Activated CD8-positive, alpha-beta T cell treated with anti-CD3 and anti-CD28 coated beads, Interleukin-2, amount 10 ng/mL, durations not matched to agents 7 days and 5 days (primary cell): Measurements from ENCODE around the gene RYR2. TPM values are rescaled to one million over a fixed set of nuclear protein-coding genes. Genes with fewer than 3 reads are reported as not detected.
A peak's percentile ranks its signal among the peaks of the same experiment; 100 is the strongest.

Experiments
- ATAC-seq: fragments of 150-1000 bp; cut with Tn5 transposase; one replicate; pipeline ENCODE4 v1.10.0; 2021; ENCODE audit warnings: moderate library complexity
- CTCF ChIA-PET: fragments of 350-600 bp; sonication (Branson Sonifier 250); formaldehyde crosslinking; loops from one replicate; lab custom pipeline; 2021; ENCODE audit warnings: antibody characterized with exemption; lab: Charles Lee
- POLR2A ChIA-PET: fragments of 350-600 bp; sonication (Branson Sonifier 250); formaldehyde crosslinking; loops from one replicate; lab custom pipeline; 2021; ENCODE audit warnings: antibody characterized with exemption; lab: Charles Lee
- DNase-seq: peaks from one replicate; pipeline ENCODE4 v3.0.0-alpha.2; 2020
- H3K27ac Mint-ChIP-seq: one replicate; pipeline ENCODE4 v1.8.0; 2021; ENCODE audit warnings: mild to moderate bottlenecking, mixed read lengths
- H3K27me3 Mint-ChIP-seq: one replicate; pipeline ENCODE4 v1.8.0; 2021; ENCODE audit warnings: low read depth, mixed read lengths
- H3K36me3 Mint-ChIP-seq: one replicate; pipeline ENCODE4 v1.8.0; 2021; ENCODE audit warnings: low read depth, mixed read lengths
- H3K4me1 Mint-ChIP-seq: one replicate; pipeline ENCODE4 v1.8.0; 2021; ENCODE audit warnings: low read depth, mixed read lengths
- H3K4me3 Mint-ChIP-seq: one replicate; pipeline ENCODE4 v1.8.0; 2021; ENCODE audit warnings: mild to moderate bottlenecking, mixed read lengths
- H3K9me3 Mint-ChIP-seq: one replicate; pipeline ENCODE4 v1.8.0; 2022; ENCODE audit warnings: mixed read lengths; ENCODE audit not compliant: insufficient read depth
- total RNA-seq, 2 experiments: library from RNA; stranded (reverse); gene quantifications; one replicate each; pipeline ENCODE4 v1.2.3, GENCODE V29; 2021

RYR2 gene
- total RNA-seq, 2 experiments from 2014 or later = not detected

GRCh38 chr1:237779356-237779755 lies 737.4 kb downstream of the RYR2 start:
- H3K4me3 Mint-ChIP-seq = no peak overlapping the region
- no peaks in the 10 kb centered on the region for H3K4me1 Mint-ChIP-seq
- ChIA-PET POLR2A (no interaction called here), CTCF (interaction anchor here (1.6 kb wide), 1 partner anchor 27 kb away, joined by 6 read pairs; no protein-coding TSS in a partner anchor)
- DNase-seq = no peak
- no peak for ATAC-seq
- H3K9me3 Mint-ChIP-seq = no peaks in the 10 kb centered on the region
- no peak overlapping the region for H3K27ac Mint-ChIP-seq
- H3K27me3 Mint-ChIP-seq = no peaks in the 10 kb centered on the region
- H3K36me3 Mint-ChIP-seq = no peaks in the 10 kb centered on the region

GRCh38 chr1:237786066-237786719 lies 744.2 kb downstream of the RYR2 start:
- ChIA-PET CTCF (no interaction called here), POLR2A (no interaction called here)
- Mint-ChIP-seq H3K4me3 (no peak overlapping the region), H3K4me1 (no peaks in the 10 kb centered on the region), H3K9me3 (no peaks in the 10 kb centered on the region), H3K27ac (no peak overlapping the region), H3K36me3 (no peaks in the 10 kb centered on the region), H3K27me3 (no peaks in the 10 kb centered on the region)
- ATAC-seq = no peak
- no peak for DNase-seq

GRCh38 chr1:237788069-237788468 lies 746.1 kb downstream of the RYR2 start:
- ChIA-PET POLR2A (interaction anchor here (0.6 kb wide), 1 partner anchor 658 kb away, joined by 3 read pairs; no protein-coding TSS in a partner anchor), CTCF (no interaction called here)
- no peaks in the 10 kb centered on the region for H3K9me3 Mint-ChIP-seq
- ATAC-seq (no peak), DNase-seq (no peak)
- H3K27ac Mint-ChIP-seq = no peak overlapping the region
- no peaks in the 10 kb centered on the region for H3K27me3 Mint-ChIP-seq
- H3K4me1 Mint-ChIP-seq = no peaks in the 10 kb centered on the region
- no peak overlapping the region for H3K4me3 Mint-ChIP-seq
- H3K36me3 Mint-ChIP-seq = no peaks in the 10 kb centered on the region

GRCh38 chr1:237789619-237790018 lies 747.6 kb downstream of the RYR2 start:
- no peak for DNase-seq
- Mint-ChIP-seq H3K27ac (no peak overlapping the region), H3K27me3 (no peaks in the 10 kb centered on the region), H3K36me3 (no peaks in the 10 kb centered on the region), H3K4me1 (no peaks in the 10 kb centered on the region), H3K4me3 (no peak overlapping the region), H3K9me3 (no peaks in the 10 kb centered on the region)
- POLR2A ChIA-PET = no interaction called here
- no peak for ATAC-seq
- CTCF ChIA-PET = no interaction called here

- POLR2A ChIA-PET = no interaction called here
- Mint-ChIP-seq H3K4me3 (no peak overlapping the region), H3K27me3 (no peaks in the 10 kb centered on the region), H3K9me3 (no peaks in the 10 kb centered on the region), H3K27ac (no peak overlapping the region), H3K36me3 (no peaks in the 10 kb centered on the region), H3K4me1 (no peaks in the 10 kb centered on the region)
- DNase-seq = no peak
- CTCF ChIA-PET = no interaction called here
- ATAC-seq = no peak
These were observed 749.6 kb downstream of the RYR2 start for GRCh38 chr1:237791592-237791991.

GRCh38 chr1:237792149-237792548 lies 750.2 kb downstream of the RYR2 start:
- no peak for ATAC-seq
- CTCF ChIA-PET = no interaction called here
- POLR2A ChIA-PET = no interaction called here

GRCh38 chr1:237792726-237793125 lies 750.7 kb downstream of the RYR2 start:
- ATAC-seq (no peak), DNase-seq (no peak)
- no peak overlapping the region for H3K27ac Mint-ChIP-seq
- no peaks in the 10 kb centered on the region for H3K27me3 Mint-ChIP-seq
- H3K4me1 Mint-ChIP-seq = no peaks in the 10 kb centered on the region
- H3K4me3 Mint-ChIP-seq = no peak overlapping the region
- ChIA-PET POLR2A (no interaction called here), CTCF (no interaction called here)
- H3K36me3 Mint-ChIP-seq = no peaks in the 10 kb centered on the region
- H3K9me3 Mint-ChIP-seq = no peaks in the 10 kb centered on the region

More at GRCh38 chr1:237792149-237792548, 750.2 kb downstream of the RYR2 start:
- Mint-ChIP-seq H3K4me3 (no peak overlapping the region), H3K36me3 (no peaks in the 10 kb centered on the region), H3K4me1 (no peaks in the 10 kb centered on the region), H3K9me3 (no peaks in the 10 kb centered on the region), H3K27me3 (no peaks in the 10 kb centered on the region), H3K27ac (no peak overlapping the region)
- DNase-seq = no peak

- DNase-seq (no peak), ATAC-seq (no peak)
- no peak overlapping the region for H3K4me3 Mint-ChIP-seq
- CTCF ChIA-PET = no interaction called here
- no peaks in the 10 kb centered on the region for H3K9me3 Mint-ChIP-seq
- no peak overlapping the region for H3K27ac Mint-ChIP-seq
- POLR2A ChIA-PET = no interaction called here
- no peaks in the 10 kb centered on the region for H3K27me3 Mint-ChIP-seq
- no peaks in the 10 kb centered on the region for H3K4me1 Mint-ChIP-seq
- H3K36me3 Mint-ChIP-seq = no peaks in the 10 kb centered on the region
These were observed 752.1 kb downstream of the RYR2 start for GRCh38 chr1:237794071-237794470.

- DNase-seq = no peak
- H3K4me1 Mint-ChIP-seq = no peaks in the 10 kb centered on the region
- no peak for ATAC-seq
- no peaks in the 10 kb centered on the region for H3K27me3 Mint-ChIP-seq
- no peaks in the 10 kb centered on the region for H3K9me3 Mint-ChIP-seq
- H3K27ac Mint-ChIP-seq = no peak overlapping the region
- POLR2A ChIA-PET = no interaction called here
- H3K4me3 Mint-ChIP-seq = no peak overlapping the region
- CTCF ChIA-PET = no interaction called here
- no peaks in the 10 kb centered on the region for H3K36me3 Mint-ChIP-seq
These were observed 753.6 kb downstream of the RYR2 start for GRCh38 chr1:237795558-237795957.

- ChIA-PET CTCF (no interaction called here), POLR2A (no interaction called here)
- H3K27me3 Mint-ChIP-seq = no peaks in the 10 kb centered on the region
- H3K4me3 Mint-ChIP-seq = no peak overlapping the region
- no peaks in the 10 kb centered on the region for H3K4me1 Mint-ChIP-seq
- ATAC-seq = peak; percentile 84
- H3K9me3 Mint-ChIP-seq = no peaks in the 10 kb centered on the region
- no peaks in the 10 kb centered on the region for H3K36me3 Mint-ChIP-seq
- no peak overlapping the region for H3K27ac Mint-ChIP-seq
- peak; percentile 45 for DNase-seq
These were observed 757.9 kb downstream of the RYR2 start for GRCh38 chr1:237799762-237800474.

GRCh38 chr1:237804516-237804915 lies 762.5 kb downstream of the RYR2 start:
- H3K36me3 Mint-ChIP-seq = no peaks in the 10 kb centered on the region
- ATAC-seq = no peak
- no peak for DNase-seq
- ChIA-PET CTCF (no interaction called here), POLR2A (no interaction called here)
- no peaks in the 10 kb centered on the region for H3K9me3 Mint-ChIP-seq
- H3K4me1 Mint-ChIP-seq = no peaks in the 10 kb centered on the region
- no peaks in the 10 kb centered on the region for H3K27me3 Mint-ChIP-seq
- H3K27ac Mint-ChIP-seq = no peak overlapping the region
- no peak overlapping the region for H3K4me3 Mint-ChIP-seq

- H3K9me3 Mint-ChIP-seq = no peaks in the 10 kb centered on the region
- no peaks in the 10 kb centered on the region for H3K27me3 Mint-ChIP-seq
- DNase-seq (no peak), ATAC-seq (no peak)
- CTCF ChIA-PET = no interaction called here
- H3K4me1 Mint-ChIP-seq = no peaks in the 10 kb centered on the region
- H3K27ac Mint-ChIP-seq = no peak overlapping the region
- POLR2A ChIA-PET = no interaction called here
- no peak overlapping the region for H3K4me3 Mint-ChIP-seq
- no peaks in the 10 kb centered on the region for H3K36me3 Mint-ChIP-seq
These were observed 767.1 kb downstream of the RYR2 start for GRCh38 chr1:237809099-237809498.
